NCI-H1105 treated with DMSO at 0.1 percent for 48 hours (cell line): ENCODE data around the gene ZNF134.

Experiments
- DNase-seq: peaks from one replicate; lab custom pipeline; 2025; lab: John Stamatoyannopoulos, UW

ZNF134 gene

GRCh38 chr19:57613941-57614743, at the start of gene ZNF134:
Gene ZNF134, plus strand, starts transcription at chr19:57614242. Its CDS starts 5,227 bp downstream, at chr19:57619469.
- peak; percentile 94 for DNase-seq

DNA sequence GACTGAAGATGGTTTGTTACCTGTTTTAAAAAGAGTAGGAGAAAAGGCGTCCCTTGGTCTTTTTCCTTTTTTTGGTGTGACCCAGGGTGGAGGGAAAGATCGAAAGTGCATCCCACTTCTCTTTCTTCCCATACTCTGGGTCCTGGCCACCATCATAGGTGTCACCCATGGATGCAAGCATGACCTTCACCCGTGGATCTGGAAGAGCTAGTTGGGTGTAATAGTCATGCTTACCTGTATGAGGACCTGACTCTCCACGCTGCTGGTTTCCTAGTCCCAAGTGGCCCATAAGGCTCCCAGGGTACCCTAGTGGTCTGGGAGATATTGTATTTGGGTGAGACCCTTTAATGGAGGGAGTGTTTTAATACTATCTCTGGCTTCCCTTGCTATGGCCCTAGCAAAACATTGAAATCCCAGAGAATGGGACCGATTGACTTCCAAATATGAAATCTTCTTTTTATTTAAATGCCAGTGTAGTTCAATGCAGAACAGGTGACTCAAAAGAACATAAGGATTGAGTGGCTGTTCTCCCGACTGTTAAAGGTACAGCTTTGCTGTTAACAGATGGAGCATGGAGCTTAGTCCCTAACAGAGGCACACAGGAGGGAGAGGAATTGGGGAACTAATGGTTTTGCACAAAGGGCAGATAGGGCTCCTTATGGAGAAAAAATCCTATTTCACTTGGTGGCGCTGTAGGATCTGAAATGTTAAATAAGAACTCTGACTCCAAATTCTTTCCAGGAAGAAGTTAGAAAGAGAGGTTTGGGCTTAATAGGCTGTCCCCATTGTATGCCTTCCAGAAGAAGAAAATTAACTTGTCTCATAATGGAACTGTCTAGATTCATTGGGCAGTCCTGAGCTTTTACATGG, 47.4 kb upstream of the ZNF134 start:
- peak; percentile 7 for DNase-seq

DNA sequence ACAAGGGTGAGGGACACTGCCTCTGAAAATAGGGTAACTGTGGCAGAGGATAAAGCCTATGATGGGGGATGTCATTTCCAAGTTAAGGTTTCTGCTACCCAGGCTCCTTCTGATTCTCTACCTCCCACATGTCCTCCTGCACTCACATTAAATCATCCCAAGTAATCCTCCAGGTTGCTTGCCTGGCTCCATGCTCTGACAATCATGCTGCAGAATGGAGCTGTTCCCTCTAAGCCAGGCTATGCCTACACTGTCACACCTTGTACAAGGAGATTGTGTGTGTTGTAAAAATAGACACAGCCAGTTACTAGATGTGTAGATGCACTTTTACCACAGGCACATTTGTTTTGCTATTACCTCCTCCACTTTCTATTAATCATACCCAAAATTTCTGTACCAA, 43.3 kb upstream of the ZNF134 start:
- DNase-seq, result no peak

- no peak for DNase-seq
Observed at GRCh38 chr19:57572415-57572947, 41.6 kb upstream of the ZNF134 start.

DNA sequence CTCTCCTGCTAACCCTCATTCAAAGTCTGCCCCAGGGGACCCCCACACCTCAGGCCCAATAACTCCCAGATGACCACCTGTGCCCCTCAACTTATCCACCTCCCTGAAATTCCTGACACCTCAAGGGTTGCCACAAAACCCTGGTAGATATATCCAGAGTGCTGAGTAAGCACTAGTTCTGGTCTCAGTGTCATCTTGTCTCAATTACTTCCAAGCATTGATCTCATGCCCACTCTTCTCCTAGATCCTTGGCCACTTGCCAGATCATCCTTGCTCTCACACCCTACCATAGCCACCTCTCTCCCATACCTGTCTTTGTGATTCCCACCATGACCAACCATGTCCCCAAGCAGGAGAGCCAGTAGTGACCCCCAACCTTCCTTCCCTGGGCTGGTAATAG, 37.4 kb upstream of the ZNF134 start:
- no peak for DNase-seq

DNA sequence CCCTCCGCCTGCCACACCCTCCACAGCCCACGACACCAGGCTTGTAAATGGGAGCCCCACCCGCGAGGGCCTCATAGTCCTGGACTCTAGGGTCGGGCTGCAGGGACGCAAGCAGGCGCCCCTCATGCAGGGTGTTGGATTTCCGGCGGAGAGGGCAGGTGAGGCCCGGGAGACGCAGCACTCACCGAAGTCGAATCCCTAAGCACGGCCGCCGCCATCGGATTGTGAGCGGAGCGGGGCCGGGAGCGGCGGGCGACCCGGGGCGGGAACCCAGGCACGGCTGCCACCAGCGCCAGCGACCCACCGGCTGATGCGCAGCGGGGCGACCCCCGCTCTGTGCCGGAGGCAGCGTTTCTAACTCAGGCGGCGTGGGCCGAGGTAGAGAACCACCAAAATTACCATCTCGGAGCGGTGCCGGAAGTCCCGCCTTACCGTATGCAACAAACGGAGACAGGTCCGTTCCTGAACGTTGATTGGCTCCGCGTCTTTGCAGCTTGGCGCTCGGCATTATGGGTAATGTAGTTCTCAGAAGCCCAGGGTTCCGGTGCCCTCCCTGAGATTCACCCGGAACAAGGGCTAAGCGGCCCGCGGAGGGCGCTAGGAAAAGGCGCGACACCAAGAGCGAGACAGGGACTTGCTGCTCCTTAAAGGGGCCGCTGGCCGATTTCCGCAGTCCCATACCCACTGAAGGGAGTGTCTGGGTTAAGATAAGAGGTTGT, 35.4 kb upstream of the ZNF134 start, which contains the start of gene ZNF416:
Gene ZNF416 (minus strand): TSS at position 425 of the 719 bp plus-strand sequence. CDS start 207 bp downstream, at position 218.
- DNase-seq, result peak; percentile 99

DNA sequence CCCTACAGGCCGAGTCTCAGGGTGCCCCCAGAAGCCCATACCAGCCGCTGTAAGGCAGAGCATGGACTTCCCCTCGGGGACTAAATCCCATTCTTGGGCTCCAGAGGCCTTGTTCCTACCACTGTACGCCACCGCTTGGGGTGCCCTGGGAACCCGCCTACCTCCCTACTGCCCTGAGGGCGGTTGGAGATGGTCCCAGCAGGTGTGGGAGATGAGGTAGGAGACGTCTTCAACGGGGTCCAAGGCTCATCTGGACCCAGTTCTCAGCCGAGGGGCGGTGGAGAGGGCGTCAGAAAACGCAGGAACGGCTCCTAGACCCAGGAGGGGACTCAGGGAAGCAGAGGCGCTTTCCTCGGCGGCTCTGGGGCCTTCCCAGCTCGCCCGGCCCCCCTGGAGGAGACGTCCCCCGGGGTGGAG, 30.9 kb upstream of the ZNF134 start:
- no peak for DNase-seq

DNA sequence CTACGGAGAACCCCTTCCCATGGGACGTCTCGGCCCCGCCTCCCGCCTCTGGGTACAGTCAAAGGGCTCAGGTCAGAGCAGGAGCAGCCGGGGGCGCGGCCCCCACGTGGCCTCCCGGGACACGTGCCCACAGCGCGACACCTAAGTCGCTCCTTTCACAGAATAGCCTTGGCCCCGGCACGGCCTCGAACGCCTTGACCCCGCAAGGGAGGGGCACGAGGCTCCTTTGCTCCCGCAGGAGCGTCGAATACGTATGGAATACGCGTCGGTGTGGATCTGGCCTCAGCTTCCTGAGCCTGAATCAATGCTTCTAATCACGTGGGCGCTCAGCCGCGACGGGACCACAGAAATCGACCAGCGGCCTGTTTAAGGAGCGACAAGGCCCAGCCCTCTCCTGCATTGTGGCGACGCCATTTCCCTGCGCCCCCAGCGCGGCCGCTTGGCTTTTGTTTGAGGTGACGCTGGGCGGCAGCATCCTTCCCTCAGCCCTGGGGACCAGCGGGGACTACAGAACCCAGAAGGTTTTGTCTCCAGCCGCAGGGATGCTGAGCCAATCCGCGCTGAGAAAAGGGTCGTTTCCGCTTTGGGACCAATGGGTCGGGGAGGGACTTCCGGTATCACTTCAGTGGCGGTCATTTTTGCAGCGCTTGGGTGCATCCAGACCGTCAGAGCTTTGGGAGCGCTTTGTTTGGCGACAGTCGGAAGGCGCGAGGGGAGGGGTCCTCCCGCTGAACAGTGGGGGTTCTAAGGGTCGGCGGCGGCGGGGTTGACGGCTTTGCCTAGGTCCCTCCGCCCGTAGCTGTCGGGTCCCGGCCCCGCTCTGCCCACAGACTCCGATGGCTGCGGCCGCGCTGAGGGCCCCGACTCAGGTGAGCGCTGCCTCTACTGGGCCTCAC, 30.3 kb upstream of the ZNF134 start, which contains the start of gene ZIK1:
Gene ZIK1 (plus strand): TSS at position 625 of the 896 bp plus-strand sequence. CDS start 212 bp downstream, at position 837.
- DNase-seq, result peak; percentile 84

DNA sequence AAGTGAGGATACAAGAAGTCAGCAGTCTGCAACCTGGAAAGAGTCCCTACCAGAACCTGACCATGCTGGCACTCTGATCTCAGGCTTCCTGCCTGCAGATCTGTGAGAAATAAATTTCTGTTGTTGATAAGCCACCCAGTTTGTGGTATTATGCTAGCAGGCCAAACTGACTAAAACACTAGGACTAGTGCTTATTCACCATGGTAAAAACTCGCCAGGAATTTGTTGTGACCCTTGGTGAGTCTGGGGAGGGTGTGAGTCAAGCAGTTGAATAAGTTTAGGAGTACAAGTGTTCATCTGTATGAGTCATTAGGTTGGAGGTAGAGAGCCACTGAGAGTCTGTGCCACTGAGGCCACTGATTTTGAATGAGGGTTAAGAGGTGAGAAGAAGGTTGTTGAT, 26.5 kb upstream of the ZNF134 start:
- no peak for DNase-seq

- no peak for DNase-seq
Observed at GRCh38 chr19:57599377-57599760, 14.7 kb upstream of the ZNF134 start.

- DNase-seq, result peak; percentile 93
Observed at GRCh38 chr19:57599761-57600383, 14.2 kb upstream of the ZNF134 start, which contains the start of gene ZNF530. Gene ZNF530, plus strand, starts transcription at chr19:57599885. Its CDS starts 4,461 bp downstream, at chr19:57604346.

DNA sequence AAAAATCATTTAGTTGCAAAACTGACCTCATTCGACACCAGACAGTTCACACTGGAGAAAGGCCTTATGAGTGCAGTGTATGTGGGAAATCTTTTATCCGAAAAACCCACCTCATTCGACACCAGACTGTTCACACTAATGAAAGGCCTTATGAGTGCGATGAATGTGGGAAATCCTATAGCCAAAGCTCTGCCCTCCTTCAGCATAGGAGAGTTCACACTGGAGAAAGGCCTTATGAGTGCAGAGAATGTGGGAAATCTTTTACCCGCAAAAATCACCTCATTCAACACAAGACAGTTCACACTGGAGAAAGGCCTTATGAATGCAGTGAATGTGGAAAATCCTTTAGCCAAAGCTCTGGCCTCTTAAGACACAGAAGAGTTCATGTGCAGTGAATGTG, 7.1 kb upstream of the ZNF134 start:
- DNase-seq, result no peak

DNA sequence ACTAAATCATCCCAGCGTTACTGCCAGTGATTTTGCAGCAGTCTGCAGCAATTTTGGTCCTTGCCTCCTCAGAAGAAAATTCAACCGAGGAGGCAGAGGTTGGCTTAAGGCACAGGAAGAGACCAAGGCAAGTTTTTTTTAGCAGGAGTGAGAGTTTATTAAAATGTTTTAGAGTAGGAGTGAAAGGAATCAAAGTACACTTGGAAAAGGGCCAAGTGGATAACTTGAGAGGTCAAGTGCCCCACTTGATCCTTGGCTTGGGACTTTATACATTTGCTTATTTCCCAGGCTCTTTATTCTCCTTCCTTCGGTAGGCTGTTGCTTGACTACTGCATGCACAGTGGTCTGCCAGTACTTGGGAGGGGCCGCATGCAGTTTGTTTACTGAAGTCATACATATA, 2.9 kb upstream of the ZNF134 start:
- no peak for DNase-seq

DNA sequence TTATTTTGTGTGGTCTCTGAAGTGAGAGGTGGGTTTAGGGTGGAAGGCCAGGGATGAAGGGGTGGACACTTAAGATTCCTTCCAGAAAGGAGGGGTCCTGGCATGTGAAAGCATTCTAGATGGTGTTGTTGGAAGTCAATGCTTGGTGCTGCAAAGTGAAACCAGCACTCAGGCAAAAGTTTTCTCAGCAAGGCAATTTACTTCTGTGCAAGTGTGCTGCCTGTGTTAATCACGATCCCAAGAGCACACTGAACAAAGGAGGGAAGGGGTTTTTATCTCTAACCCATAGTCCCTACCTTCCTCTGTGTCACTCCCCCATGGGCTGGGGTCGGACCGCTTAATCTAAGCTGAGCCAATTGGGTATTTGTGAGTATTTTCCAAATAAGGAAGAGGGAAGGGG, 1.3 kb downstream of the ZNF134 start:
- no peak for DNase-seq

DNA sequence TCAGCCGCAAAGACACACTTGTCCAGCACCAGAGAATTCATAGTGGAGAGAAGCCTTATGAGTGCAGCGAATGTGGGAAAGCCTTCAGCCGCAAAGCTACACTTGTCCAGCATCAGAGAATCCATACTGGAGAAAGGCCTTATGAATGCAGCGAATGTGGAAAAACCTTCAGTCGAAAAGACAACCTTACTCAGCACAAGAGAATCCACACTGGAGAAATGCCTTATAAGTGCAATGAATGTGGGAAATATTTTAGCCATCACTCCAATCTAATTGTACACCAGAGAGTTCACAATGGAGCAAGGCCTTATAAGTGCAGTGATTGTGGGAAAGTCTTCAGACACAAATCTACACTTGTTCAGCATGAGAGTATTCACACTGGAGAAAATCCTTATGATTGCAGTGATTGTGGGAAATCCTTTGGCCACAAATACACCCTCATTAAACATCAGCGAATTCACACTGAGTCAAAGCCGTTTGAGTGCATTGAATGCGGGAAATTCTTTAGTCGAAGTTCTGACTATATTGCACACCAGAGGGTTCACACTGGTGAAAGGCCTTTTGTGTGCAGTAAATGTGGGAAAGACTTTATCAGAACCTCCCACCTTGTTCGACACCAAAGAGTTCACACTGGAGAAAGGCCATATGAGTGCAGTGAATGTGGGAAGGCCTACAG, 6.8 kb downstream of the ZNF134 start:
- DNase-seq, result no peak

DNA sequence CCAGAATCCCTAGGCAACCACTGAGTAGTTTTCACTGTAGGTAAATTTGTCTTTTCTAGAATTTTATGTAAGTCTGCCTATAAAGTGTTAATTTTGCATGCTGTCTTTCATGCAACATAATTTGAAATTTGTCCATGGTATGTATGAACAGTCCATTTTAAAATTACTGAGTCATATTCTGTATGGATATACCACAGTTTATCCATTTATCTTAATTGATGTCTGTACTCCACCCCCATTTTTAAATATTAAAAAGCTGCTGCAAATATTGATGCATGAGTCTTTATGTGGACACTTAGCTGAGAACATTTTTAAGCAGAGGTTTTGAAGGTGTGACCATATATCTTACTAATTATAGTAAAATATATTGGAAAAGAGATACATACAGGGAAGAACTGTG, 9.0 kb downstream of the ZNF134 start:
- DNase-seq, result no peak

GRCh38 chr19:57632987-57633831, 19.2 kb downstream of the ZNF134 start, which contains the start of gene ZNF211:
Gene ZNF211, plus strand, starts transcription at chr19:57633168. Its CDS starts 179 bp downstream, at chr19:57633347.
- DNase-seq, result peak; percentile 97

GRCh38 chr19:57633832-57634131, 19.7 kb downstream of the ZNF134 start:
- DNase-seq, result no peak

DNA sequence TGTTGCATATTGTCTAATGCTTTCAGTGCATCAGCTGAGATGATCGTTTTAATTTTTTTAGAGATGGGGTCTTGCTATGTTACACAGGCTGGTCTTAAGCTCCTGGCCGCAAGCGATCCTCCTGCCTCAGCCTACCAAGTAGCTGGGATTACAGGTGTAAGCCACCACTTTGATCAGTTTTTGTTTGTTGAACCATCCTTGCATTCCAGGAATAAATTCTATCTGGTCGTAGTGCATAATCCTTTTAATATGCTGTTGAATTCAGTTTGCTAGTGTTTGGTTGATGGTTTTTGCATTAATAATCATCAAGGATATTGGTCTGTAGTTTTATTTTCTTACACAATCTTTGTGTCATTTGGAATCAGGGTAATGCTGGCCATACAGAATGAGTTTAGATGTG, 23.3 kb downstream of the ZNF134 start:
- DNase-seq, result no peak
